Epithelial cell of esophagus (primary cell): Measurements from ENCODE around the gene MEGF9.

ENCODE experiments used
- DNase-seq: peaks from one replicate; pipeline ENCODE4 v3.0.0; 2010; ENCODE audit warnings: low read depth
- H3K4me3 ChIP-seq: 2 replicates; pipeline ENCODE4 v1.5.1; 2011; ENCODE audit warnings: mild to moderate bottlenecking, low read length, control low read depth
- TF ChIP-seq, protein P1 (sequence below): IDR thresholded peaks from 2 replicates; pipeline ENCODE4 v1.5.1; 2011; ENCODE audit warnings: low read depth, mild to moderate bottlenecking, low read length, control low read depth, inconsistent platforms; ENCODE audit not compliant: insufficient read depth; ENCODE audit errors: missing control alignments

Gene MEGF9

DNA sequence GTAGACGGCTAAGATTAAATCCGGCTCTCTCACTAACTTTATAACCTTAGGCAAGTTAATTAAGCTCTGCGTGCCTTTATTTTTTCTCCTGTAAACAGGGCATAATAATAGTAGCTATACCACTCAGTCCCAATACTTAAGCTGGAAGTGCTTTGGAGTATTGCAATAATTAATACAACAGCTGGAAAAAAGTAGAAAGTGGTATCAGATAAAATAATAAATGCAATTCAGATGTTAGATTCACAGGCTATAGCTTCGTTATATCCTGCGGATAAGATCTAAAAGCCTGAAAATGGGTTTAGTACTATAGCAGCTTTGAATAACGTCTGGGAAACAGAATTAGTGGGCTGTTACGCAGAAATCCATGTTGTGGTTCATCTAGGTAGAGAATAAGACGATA, 51.8 kb downstream of the MEGF9 start:
- DNase-seq: no peak
- TF ChIP-seq, protein P1, sequence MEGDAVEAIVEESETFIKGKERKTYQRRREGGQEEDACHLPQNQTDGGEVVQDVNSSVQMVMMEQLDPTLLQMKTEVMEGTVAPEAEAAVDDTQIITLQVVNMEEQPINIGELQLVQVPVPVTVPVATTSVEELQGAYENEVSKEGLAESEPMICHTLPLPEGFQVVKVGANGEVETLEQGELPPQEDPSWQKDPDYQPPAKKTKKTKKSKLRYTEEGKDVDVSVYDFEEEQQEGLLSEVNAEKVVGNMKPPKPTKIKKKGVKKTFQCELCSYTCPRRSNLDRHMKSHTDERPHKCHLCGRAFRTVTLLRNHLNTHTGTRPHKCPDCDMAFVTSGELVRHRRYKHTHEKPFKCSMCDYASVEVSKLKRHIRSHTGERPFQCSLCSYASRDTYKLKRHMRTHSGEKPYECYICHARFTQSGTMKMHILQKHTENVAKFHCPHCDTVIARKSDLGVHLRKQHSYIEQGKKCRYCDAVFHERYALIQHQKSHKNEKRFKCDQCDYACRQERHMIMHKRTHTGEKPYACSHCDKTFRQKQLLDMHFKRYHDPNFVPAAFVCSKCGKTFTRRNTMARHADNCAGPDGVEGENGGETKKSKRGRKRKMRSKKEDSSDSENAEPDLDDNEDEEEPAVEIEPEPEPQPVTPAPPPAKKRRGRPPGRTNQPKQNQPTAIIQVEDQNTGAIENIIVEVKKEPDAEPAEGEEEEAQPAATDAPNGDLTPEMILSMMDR: no peak
- no peak overlapping the region for H3K4me3 ChIP-seq

DNA sequence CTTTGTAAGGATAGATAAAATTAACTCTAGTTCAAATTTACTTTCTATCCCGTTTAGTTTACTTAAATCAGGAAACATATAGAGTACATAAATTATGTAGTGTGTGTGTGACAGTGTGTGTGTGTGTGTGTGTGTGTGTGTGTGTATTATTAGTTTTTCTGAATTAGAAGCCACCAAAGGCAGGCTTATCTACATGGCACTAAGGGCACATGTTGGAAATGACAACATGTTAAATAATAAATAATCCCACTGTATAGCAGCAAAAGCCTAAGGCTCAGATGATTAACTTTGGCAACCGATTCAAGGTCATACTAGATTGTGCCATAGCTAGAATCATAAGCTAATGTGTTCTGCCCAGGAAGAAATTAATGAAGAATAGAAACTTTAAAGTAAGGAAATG, 54.6 kb downstream of the MEGF9 start:
- no peak for DNase-seq

DNA sequence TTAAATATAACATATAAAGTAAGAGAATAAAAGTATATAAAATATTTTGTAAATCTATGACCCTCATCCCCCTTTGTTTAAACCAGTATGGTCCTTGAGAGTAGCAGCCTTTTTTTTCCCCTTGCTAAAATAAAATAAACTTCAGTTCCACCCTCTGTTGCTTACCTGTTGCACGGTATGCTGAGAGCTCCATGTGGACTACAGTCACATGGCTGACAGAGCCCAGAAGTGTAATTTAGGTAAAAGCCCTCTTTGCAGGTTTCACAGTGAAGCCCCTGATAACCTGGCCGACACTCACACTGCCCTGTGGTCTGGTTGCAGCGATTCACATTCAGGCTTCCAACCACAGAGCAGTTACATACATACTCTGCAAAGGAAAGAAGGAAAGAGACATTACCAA, 55.1 kb downstream of the MEGF9 start:
- TF ChIP-seq, protein P1: no peak
- DNase-seq: no peak
- no peak overlapping the region for H3K4me3 ChIP-seq

More for the DNA sequence above, 54.6 kb downstream of the MEGF9 start:
- TF ChIP-seq, protein P1: no peak
- H3K4me3 ChIP-seq: no peak overlapping the region

DNA sequence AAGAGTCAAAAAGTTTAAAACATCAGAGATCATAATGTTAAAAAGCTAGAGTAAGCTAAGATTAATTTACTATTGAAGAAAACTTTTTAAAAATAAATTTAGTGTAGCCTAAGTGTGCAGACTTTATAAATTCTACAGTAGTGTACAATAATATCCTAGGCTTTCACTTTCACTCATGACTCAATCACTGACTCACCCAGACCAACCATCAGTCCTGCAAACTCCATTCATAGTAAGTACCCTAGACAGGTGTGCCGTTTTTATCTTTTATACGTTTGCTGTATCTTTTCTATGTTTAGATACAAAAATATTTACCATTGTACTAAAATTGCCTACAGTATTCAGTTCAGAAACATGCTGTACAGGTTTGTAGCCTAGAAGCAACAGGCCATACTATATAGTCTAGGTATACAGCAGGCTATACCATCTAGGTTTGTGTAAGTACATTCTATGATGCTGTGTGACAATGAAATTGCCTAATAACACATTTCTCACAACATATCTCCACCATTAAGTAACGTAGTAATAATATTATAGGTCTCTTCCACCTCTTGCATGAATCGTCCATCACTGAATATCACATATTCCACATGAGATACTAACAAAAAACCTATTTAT, 59.2 kb downstream of the MEGF9 start:
- TF ChIP-seq, protein P1: no peak
- peak; percentile 82 for DNase-seq
- H3K4me3 ChIP-seq: no peak overlapping the region

DNA sequence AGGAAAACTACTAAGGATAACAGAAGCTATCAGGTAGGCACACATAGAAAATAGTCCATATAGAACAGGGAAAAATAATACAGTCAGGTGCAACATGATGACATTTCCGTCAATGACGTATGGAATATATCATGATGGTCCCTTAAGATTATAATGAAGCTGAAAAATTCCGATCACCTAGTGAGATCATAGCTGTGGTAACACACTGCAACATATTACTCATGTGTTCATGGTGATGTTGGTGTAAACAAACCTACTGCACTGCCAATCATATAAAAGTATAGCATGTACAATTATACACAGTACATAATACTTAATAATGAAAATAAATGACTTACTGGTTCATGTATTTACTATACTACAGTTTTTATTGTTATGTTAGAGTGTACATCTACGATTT, 60.0 kb downstream of the MEGF9 start:
- DNase-seq: peak; percentile 46
- H3K4me3 ChIP-seq: no peak overlapping the region
- TF ChIP-seq, protein P1: no peak

DNA sequence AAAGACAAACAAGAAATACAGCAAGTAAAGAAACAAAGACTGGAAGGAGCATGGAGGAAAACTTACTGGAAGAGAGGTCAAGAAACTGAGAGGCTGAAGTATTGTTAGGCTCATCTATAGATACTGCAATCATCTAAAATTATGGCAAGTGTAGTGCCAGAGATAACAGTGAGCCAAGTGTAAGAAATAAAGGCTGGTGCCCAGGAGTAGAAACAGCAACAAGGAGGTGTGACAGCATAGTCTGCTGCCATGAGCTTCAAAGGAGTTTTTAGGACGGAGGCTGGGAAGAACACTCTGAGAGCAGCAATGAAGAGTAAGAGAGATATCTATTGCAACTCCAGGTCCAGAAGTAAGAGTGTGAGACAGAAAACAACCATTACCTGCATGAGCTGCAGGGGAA, 60.5 kb downstream of the MEGF9 start:
- TF ChIP-seq, protein P1: no peak
- no peak overlapping the region for H3K4me3 ChIP-seq
- DNase-seq: no peak

DNA sequence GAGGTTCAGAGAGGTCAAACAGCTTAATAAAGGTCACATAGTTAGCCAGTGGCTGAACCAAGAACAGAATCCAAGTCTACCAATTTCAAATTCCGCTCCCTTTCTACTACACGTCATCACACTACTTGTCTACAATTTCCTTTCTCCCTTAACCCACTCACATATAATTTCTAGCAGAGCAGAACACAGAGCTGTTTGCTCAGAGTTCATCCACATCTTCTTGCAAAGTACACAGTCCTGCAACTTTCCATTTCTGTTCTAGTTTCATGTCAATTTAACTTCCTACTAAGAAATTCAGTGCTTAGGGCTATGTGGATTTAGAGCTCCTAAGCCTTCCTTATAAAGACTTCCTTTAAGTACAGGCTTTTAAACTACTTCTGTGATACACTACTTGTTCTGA, 61.3 kb downstream of the MEGF9 start:
- TF ChIP-seq, protein P1: no peak
- no peak overlapping the region for H3K4me3 ChIP-seq
- no peak for DNase-seq
